GM19025 (cell line): ENCODE measurements around the gene GMCL2.
"Not testable (repeated sequence)": the region's sequence is repeated elsewhere in the genome, so short reads cannot be mapped to it uniquely, and the experiment has no call there.

Experiments used
- ATAC-seq: cut with Tn5 transposase; IDR thresholded peaks from one replicate; pipeline ENCODE4 v1.9.1; 2021; ENCODE audit warnings: mild to moderate bottlenecking, low read depth, moderate library complexity; ENCODE audit not compliant: unreplicated experiment

Gene GMCL2

GRCh38 chr5:178187014-178187413, at the start of gene GMCL2:
GMCL2 (minus strand) TSS chr5:178187371; CDS start chr5:178187299, 72 bp downstream.
- ATAC-seq = no peak

DNA sequence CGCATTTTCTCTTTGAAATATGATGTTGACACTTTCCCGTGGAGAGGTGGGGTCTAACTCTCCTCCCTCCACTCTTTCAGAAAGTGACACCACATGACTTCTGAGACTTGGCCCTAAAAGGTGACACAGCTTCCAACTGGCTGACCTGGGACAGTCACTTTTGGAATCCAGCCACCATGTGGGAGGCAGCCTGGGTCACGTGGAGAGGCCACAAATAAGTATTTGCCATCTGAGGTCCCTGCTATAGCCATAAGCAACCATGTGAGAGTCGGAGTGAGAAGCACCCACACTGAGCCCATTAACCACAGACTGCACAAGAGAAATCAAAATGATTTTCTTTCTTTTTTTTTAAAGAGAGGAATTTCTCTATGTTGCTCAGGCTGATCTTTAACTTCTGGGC, 49.5 kb upstream of the GMCL2 start:
- no peak for ATAC-seq

DNA sequence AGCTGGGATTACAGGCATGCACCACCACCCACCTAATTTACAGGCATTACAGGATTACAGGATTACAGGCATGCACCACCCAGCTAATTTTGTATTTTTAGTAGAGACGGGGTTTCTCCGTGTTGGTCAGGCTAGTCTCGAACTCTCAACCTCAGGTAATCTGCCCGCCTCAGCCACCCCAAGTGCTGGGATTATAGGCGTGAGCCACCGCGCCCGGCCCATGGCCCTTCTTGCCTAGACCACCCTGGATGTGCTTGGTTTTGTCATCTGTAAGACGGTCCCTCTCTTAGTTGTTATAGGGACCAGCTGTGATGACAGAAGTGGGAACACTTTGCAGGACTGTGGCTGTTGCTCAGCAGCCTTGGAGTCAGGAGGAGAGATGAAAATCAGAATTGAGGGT, 49.0 kb upstream of the GMCL2 start:
- no peak for ATAC-seq

DNA sequence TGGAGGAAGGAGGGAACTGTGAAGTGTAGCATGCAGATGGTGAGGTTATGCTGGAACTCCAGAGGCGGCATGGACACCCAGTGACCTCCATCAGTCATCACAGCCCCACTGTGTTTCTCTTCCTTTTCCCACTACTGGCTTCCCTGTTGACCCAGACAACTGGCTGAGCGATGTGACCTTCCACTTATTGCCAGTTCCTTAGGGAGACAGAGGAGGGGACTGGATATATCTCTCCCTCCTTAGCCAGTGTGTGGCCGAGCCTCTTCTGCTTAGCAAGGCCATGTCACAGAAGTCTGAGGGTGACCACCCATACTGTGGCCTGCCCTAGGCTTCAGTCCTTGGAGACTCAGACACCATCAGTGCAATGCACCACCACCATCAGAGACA, 48.4 kb upstream of the GMCL2 start:
- ATAC-seq = no peak

DNA sequence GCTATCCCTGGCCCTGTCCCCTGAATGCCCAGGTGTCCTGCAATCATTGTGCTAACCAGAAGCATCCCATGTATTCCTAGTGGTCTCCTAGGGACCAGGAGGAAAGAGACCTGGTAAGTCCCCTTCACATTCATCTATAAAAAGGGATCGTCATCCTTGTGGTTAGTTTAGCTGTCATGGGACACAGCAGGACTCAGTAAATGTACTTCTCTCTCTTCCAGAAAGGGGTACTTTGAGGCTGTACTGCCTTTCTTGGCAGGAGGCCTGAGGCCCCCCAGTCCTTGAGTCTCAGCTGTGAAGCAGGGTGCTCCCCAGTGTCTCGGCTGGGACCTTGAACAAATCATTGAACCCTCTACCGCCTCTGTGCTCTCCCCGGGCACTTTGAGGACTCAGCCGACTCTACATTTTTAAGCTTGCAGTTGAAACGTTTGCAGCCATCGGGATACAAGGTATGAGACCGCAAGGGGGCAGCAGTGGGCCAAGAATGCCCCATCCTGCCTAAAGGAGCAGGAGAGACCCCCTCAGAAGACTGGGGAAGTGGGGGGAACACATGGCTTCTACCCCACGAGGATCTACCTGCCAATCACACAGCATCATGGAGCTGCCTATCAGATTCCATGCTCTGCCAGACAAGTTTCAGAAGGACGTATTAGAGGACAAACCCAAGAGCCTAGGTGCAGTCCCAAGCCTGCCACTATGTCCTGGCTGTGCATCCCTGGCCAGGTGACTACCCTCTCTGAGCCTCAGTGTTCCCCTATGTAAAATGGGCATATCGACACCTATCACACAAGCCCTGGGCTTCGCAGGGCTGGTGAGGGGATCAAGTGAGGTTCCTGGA, 47.8 kb upstream of the GMCL2 start:
- no peak for ATAC-seq

- ATAC-seq = no peak
These were observed 47.1 kb upstream of the GMCL2 start for GRCh38 chr5:178234121-178234749.

GRCh38 chr5:178232920-178233429, 45.8 kb upstream of the GMCL2 start:
- ATAC-seq = peak; percentile 25

GRCh38 chr5:178232124-178232919, 45.2 kb upstream of the GMCL2 start, which contains the start of gene PHYKPL:
PHYKPL (minus strand) TSS chr5:178232802; CDS start chr5:178232550, 252 bp downstream.
- peak; percentile 67 for ATAC-seq

- no peak for ATAC-seq
These were observed 44.5 kb upstream of the GMCL2 start for GRCh38 chr5:178231539-178232123.

DNA sequence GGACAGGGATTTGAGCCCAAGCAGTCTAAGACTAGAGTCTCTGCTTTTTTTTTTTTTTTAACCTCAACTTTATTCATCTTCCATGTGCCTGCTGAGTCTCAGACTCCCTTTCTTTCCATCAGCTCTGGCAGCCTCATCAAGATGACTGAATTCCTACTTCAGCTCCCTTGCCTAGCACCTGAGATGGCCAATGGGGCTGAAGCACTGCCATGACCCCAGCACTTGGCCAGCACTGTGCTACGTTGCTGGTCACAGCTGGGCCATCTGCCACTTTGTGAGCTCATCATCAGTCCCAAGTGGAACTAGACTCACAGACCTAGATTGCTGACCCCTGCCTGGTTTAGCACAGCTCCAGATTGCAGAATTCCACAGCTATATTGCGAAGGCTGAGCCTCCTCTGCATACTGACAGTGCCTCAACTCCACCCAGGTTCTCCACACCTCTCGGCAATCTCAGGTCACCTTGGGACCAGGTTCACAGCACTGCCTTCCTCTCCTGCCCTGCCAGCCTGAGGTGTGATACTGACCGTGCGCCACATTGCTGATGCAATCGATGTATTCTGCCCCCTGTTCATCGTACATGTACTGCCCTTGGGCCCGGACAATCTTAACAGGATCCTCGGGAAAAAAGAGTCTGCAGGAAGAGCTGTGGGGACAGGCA, 43.8 kb upstream of the GMCL2 start:
- ATAC-seq = no peak

GRCh38 chr5:178229861-178230260, 42.7 kb upstream of the GMCL2 start:
- no peak for ATAC-seq

DNA sequence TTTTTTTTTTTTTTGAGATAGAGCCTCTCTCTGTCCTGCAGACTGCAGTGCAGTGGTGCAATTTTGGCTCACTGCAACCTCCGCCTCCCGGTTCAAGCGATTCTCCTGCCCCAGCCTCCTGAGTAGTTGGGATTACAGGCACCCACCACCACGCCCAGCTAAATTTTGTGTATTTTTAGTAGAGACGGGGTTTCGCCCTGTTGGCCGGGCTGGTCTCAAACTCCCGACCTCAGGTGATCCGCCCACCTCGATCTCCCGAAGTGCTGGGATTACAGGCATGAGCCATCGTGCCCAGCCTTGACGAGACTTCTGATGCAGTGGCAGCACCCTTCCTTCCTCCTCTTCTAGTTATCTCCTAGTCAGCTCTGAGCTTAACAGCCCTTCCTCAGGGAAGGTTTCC, 41.9 kb upstream of the GMCL2 start:
- ATAC-seq = not testable (repeated sequence)

GRCh38 chr5:178228609-178229008, 41.4 kb upstream of the GMCL2 start:
- ATAC-seq = no peak

DNA sequence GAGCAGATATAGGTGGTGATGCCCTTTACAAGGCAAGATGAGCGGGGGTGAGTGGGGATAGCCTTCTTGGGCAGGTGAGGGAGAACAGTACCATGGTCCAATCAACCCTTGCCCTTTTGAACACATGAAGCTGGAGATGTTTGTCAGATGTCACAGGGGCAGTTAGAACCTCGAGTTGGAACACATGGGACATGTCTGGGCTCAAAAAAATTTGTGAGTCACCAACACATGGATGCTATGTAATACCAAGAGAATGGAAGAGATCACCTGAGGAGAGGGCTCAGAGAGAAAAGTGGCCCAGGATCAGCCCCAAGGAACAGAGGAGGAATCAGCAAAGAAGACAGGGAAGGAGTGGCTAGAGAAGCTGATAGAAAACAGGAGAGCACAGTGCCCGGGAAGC, 40.8 kb upstream of the GMCL2 start:
- ATAC-seq = no peak

DNA sequence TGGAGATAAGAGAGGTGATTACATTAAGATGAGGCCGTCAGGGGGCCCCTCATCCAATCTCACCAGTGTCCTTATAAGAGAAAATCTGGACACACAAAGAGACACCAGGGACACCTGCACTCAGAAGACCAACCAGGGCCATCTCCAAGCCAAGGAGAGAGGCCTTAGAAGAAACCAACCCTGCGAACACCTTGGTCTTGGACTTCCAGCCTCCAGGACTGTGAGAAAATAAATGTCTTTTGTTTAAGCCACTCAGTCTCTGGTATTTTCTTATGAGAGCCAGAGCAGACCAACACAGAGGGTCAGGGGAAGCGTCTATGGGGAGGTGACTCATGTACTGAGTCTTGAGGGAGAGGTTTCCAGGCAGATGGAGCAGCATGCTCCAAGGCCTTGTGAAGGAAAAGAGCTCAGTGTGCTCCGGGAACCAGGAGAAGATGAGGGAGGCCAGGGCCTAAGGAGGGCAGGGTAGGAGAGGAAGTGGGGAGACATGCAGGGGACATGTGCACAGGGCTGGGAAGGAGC, 40.0 kb upstream of the GMCL2 start:
- no peak for ATAC-seq

DNA sequence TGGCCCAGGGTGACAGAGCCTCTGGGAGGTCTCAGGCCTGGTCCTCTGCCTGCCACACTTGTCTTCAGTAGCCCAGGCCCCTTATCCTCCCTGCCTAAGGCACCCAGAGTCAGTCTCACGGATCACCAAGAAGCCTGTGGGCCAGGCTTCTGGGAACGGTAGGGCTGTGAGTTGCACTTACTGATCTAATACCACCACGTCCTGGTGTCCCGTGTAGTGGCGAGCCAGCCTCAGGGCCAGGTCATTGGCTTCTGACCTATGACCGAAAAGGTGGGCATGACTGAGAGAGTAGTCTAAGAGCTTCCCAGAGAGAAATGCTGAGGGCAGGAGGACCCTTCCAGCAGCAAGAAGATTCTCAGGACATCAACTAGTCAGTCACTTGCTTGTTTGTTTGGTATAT, 38.0 kb upstream of the GMCL2 start:
- ATAC-seq = no peak

DNA sequence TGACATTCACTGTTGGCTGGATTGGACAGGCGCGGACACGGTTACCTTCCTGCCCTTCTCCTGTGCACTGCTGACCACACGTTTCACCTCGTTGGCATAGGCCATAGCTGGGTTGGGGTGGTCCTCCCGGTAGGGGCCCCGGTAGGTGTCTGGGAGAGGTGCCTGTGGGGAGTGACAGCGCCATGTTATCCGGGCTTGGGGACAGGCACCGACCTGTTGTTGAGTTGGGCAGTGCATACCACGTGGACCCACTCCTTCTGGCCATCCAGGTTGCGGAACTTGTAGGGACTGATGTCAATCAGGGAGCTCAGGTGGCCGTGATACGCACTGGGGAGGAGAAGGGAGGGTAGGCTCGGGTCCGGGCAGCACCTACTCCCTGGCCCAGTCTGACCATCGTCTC, 37.2 kb upstream of the GMCL2 start:
- no peak for ATAC-seq

DNA sequence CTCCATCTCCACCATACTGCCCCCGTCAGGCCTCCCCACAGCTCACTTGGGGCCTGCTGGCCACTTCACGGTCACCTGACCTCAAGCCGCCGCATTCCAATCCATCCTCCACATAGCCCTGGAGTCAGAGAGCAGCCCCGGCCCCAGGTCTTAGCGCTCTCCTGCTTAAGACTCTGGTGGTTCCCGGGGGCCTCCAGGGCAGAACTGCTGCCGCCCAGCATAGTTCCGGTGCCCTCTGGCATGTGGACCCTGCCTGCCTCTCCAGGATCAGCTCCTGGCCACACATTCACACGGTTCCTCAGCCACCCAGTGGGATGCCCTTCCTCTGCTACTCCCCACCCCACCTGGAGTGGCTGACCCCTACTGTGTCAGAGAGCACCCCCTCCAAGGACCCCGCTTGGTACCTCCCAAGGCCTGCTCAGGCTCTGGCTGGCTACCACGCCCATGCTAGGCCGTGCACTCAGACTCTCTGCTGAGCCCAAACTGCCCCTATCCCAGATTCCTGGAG, 36.7 kb upstream of the GMCL2 start:
- no peak for ATAC-seq

DNA sequence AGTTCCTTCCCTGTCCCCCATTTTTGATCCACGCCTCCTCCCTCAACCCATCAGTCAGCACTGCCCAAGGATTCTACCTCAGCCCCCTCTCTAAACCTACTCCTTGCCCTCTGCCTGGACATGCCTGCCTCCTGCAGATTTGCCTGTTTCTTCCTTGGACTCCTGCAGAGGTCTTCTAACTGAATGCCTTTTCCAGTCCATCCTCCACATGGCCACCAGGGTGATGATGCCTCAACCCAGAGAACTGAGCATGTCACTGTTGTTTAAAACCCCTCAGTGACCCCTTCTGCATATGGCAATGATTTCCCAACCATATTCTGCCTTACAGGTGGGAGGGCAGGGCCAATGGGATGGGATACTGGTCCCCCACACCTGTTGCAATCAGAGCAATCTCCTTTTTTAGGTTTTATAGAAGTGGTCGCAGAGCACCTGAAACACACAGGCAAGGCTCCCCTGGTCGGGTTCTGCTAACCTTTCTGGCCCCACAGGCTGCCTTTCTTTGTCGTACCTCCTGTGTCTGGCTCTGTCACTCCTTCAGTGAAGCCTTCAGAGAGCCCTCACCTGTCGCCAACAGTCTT, 36.1 kb upstream of the GMCL2 start:
- no peak for ATAC-seq
